Activated CD8-positive, alpha-beta T cell treated with anti-CD3 and anti-CD28 coated beads for 36 hours (primary cell): ENCODE measurements around the gene ATP2A2. TPM values are rescaled to one million over a fixed set of nuclear protein-coding genes. Genes with fewer than 3 reads are reported as not detected.
"Not testable (repeated sequence)": the region's sequence is repeated elsewhere in the genome, so short reads cannot be mapped to it uniquely, and the experiment has no call there.

ENCODE experiments used
- ATAC-seq: fragments of 200-7000 bp; cut with Tn5 transposase; one replicate; pipeline ENCODE4 v1.10.0; 2021; ENCODE audit warnings: mild to moderate bottlenecking, moderate library complexity
- CTCF ChIA-PET: fragments of 350-600 bp; sonication (Branson Sonifier 250); formaldehyde crosslinking; loops from one replicate; lab custom pipeline; 2021; ENCODE audit warnings: antibody characterized with exemption; lab: Charles Lee
- POLR2A ChIA-PET: fragments of 350-600 bp; sonication (Branson Sonifier 250); formaldehyde crosslinking; loops from one replicate; lab custom pipeline; 2021; ENCODE audit warnings: antibody characterized with exemption; lab: Charles Lee
- DNase-seq: peaks from one replicate; pipeline ENCODE4 v3.0.0-alpha.2; 2020
- H3K27ac Mint-ChIP-seq: one replicate; pipeline ENCODE4 v1.8.0; 2021; ENCODE audit warnings: mild to moderate bottlenecking, mixed read lengths
- H3K27me3 Mint-ChIP-seq: one replicate; pipeline ENCODE4 v1.8.0; 2021; ENCODE audit warnings: mixed read lengths
- H3K36me3 Mint-ChIP-seq: one replicate; pipeline ENCODE4 v1.8.0; 2021; ENCODE audit warnings: low read depth, mixed read lengths
- H3K4me1 Mint-ChIP-seq: one replicate; pipeline ENCODE4 v1.8.0; 2021; ENCODE audit warnings: low read depth, mixed read lengths
- H3K4me3 Mint-ChIP-seq: one replicate; pipeline ENCODE4 v1.8.0; 2021; ENCODE audit warnings: mild to moderate bottlenecking, moderate library complexity, mixed read lengths
- H3K9me3 Mint-ChIP-seq: one replicate; pipeline ENCODE4 v1.8.0; 2021; ENCODE audit warnings: mixed read lengths
- intact Hi-C: fragments of 100-400 bp; cut with micrococcal nuclease; formaldehyde crosslinking; loops from one replicate; pipeline ENCODE4 v1.10.0; 2022
- total RNA-seq, 2 experiments: library from RNA; stranded (reverse); gene quantifications; one replicate each; pipeline ENCODE4 v1.2.3, GENCODE V29; 2021
- TF ChIP-seq, protein P1 (sequence below): fragments of 200-600 bp; IDR thresholded peaks from one replicate; pipeline ENCODE4 v1.8.0; 2022; ENCODE audit warnings: antibody characterized with exemption, mild to moderate bottlenecking

Gene ATP2A2
- total RNA-seq, 2 experiments from 2014 or later: 107 to 111 TPM

DNA sequence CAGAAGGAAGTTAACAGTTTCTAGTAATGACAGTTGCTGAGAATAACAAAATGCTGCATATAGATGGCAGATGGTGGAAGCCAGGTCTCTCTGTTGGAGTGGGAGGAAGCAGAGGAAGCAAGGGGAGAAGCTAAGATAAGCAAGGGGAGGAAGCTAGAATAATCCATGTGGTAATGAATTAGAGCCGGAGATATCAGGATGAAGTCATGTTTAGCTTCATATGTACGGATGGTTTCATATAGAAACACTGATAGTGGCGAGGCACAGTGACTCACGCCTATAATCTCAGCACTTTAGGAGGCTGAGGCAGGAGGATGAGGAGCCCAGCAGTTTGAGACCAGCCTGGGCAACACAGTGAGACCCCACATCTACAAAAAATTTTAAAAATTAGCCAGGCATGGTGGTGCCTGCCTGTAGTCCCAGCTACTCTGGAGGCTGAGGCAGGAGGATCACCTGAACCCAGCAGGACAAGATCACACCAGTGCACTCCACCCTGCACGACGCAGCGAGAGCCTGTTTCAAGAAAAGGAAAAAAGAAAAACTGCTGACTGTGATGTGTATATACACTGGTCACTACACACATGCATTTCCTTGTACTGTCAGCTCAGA is 73.2 kb downstream of the ATP2A2 start:
- Mint-ChIP-seq H3K4me1 (peaks cover 25% of the 10 kb centered on the region), H3K9me3 (no peaks in the 10 kb centered on the region), H3K27ac (no peak overlapping the region), H3K27me3 (peaks cover 4% of the 10 kb centered on the region), H3K4me3 (no peak overlapping the region), H3K36me3 (peaks cover 6% of the 10 kb centered on the region)
- ChIA-PET POLR2A (interaction anchor here (0.7 to 1.3 kb wide), 2 partner anchors 56 to 74 kb away, joined by 3 read pairs; partner anchors contain the start of gene ATP2A2), CTCF (interaction anchor here (0.7 to 3.7 kb wide), 6 partner anchors 11 to 114 kb away, joined by 3 to 24 read pairs (median 4); partner anchors contain the start of genes FAM216A and GPN3)
- TF ChIP-seq, protein P1, sequence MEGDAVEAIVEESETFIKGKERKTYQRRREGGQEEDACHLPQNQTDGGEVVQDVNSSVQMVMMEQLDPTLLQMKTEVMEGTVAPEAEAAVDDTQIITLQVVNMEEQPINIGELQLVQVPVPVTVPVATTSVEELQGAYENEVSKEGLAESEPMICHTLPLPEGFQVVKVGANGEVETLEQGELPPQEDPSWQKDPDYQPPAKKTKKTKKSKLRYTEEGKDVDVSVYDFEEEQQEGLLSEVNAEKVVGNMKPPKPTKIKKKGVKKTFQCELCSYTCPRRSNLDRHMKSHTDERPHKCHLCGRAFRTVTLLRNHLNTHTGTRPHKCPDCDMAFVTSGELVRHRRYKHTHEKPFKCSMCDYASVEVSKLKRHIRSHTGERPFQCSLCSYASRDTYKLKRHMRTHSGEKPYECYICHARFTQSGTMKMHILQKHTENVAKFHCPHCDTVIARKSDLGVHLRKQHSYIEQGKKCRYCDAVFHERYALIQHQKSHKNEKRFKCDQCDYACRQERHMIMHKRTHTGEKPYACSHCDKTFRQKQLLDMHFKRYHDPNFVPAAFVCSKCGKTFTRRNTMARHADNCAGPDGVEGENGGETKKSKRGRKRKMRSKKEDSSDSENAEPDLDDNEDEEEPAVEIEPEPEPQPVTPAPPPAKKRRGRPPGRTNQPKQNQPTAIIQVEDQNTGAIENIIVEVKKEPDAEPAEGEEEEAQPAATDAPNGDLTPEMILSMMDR: no peak
- intact Hi-C loops: loop anchor here (2.0 kb wide), 1 partner anchor 77 kb away; no protein-coding TSS in a partner anchor
- ATAC-seq (no peak), DNase-seq (peak; percentile 20)

DNA sequence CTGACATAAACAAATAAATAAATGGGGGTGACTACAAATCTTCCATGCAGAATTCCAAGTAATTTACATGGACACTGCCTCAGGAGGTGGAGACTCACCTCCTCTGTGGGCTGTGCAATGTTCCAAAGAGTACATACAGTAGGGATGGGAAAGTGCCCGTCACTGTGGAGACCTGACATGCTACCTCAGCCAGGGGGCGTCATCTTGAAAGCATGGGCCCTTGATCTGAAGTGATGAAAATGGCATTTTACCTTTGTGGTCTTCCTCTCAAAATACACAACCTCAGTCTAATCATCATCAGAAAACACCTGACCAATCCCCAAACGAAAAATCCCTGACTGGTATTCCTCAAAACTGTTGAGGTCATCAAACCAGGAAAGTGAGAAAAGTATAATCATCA is 74.0 kb downstream of the ATP2A2 start:
- POLR2A ChIA-PET: no interaction called here
- DNase-seq (peak; percentile 60), ATAC-seq (peak; percentile 65)
- TF ChIP-seq, protein P1: peak; percentile 49
- peaks cover 4% of the 10 kb centered on the region for H3K27me3 Mint-ChIP-seq
- intact Hi-C loops: loop anchor here (2.0 kb wide), 1 partner anchor 76 kb away; no protein-coding TSS in a partner anchor
- CTCF ChIA-PET: interaction anchor here (1.5 kb wide), 1 partner anchor 76 kb away, joined by 7 read pairs; no protein-coding TSS in a partner anchor
- peaks cover 17% of the 10 kb centered on the region for H3K4me1 Mint-ChIP-seq
- no peaks in the 10 kb centered on the region for H3K9me3 Mint-ChIP-seq
- no peak overlapping the region for H3K4me3 Mint-ChIP-seq
- H3K36me3 Mint-ChIP-seq: peaks cover 6% of the 10 kb centered on the region
- no peak overlapping the region for H3K27ac Mint-ChIP-seq

DNA sequence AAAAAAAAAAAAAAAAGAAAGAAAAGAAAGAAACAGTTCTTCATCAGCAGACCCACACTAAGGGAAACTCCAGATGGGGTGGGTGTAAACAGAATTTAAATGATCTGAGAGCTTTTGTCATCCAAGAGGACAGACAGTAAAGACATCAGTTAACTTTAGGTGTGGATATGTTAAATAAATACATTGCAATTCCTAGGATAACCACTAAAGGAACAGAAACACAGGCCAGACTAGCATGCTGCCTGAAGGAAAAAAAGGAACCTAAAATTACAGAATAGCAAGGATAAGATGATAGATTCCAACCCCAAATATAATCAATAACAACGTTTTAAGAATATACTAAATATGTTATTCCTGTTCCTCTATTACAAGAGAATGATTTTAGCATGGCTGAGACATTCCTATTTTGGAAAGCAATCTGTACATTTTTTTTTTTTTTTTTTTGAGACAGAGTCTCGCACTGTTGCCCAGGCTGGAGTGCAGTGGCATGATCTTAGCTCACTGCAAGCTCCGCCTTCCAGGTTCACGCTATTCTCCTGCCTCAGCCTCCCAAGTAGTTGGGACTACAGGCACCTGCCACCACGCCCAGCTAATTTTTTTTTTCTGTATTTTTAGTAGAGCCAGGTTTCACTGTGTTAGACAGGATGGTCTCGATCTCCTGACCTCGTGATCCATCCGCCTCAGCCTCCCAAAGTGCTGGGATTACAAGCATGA is 77.5 kb downstream of the ATP2A2 start:
- POLR2A ChIA-PET: interaction anchor here (0.7 to 1.3 kb wide), 2 partner anchors 73 to 1746 kb away, joined by 3 to 5 read pairs; no protein-coding TSS in a partner anchor
- H3K27me3 Mint-ChIP-seq, H3K9me3 Mint-ChIP-seq, H3K36me3 Mint-ChIP-seq, H3K4me3 Mint-ChIP-seq, DNase-seq, H3K27ac Mint-ChIP-seq, intact Hi-C loops: not testable (repeated sequence)
- CTCF ChIA-PET: interaction anchor here (0.6 to 1.8 kb wide), 3 partner anchors 11 to 73 kb away, joined by 3 to 6 read pairs (median 3); no protein-coding TSS in a partner anchor
- H3K4me1 Mint-ChIP-seq: peaks cover 13% of the 10 kb centered on the region
- peak; percentile 23 for ATAC-seq

DNA sequence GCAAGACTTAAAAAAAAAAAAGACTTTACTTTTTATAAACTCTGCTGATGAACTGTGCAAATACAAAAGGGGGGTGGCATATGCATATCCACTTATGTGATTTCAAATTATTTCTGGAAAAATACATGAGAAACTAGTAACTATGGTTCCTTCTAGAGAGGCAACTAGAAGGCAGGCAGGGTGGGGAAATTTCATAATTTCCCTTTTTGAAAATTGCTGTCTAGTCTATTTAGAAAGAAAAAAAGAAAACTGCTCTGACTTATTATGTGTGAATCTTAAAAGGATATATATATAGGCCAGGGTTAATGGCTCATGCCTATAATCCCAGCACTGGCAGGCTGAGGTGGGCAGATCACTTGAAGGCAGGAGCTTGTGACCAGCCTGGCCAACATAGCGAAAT is 80.2 kb downstream of the ATP2A2 start:
- TF ChIP-seq, protein P1: no peak
- H3K4me3 Mint-ChIP-seq: no peak overlapping the region

DNA sequence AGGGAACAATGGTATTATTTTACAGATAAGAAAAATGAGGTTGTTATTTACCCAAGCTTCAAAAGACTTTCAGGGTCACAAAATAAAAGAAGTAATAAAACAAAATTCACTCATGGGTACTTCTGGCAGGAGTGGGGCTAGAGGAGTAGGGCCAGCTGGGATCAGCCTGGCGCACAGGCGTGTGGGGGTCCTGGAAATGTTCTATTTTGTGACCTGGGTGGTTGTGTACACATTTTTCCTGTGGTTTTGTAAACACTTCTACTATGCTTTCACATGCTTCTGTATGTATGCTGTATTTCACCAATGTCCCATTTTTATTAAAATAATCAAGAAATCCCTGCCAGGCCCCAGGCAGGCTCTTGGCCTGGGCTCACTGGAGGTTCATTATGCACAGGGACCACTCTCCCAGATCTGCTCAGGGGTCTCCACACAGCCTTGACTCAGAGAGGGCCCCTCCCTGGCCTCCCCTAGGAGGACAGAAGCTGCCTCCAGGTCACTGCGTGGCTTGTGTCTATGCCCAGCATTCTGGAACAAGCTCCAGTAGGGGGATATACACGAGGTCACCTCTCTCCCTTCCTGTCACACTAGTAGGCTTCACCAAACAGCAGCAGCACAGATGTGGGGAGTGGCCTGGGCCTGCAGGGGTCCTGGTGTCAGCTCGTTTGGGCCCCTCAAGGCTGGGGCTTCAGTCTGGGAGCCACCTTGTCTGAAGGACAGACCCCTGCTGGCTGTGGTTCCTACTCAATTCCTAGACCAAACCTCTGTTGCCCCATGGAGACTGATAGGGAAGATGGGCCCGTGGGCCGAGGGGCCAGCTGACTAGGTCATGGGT is 84.7 kb downstream of the ATP2A2 start:
- no peak for DNase-seq
- H3K27me3 Mint-ChIP-seq: no peaks in the 10 kb centered on the region
- H3K4me3 Mint-ChIP-seq: no peak overlapping the region
- no peaks in the 10 kb centered on the region for H3K36me3 Mint-ChIP-seq
- no peaks in the 10 kb centered on the region for H3K9me3 Mint-ChIP-seq
- ChIA-PET POLR2A (interaction anchor here (0.9 kb wide), 1 partner anchor 12 kb away, joined by 3 read pairs; no protein-coding TSS in a partner anchor), CTCF (interaction anchor here (0.8 kb wide), 1 partner anchor 12 kb away, joined by 4 read pairs; no protein-coding TSS in a partner anchor)
- intact Hi-C loops: no loop called here
- TF ChIP-seq, protein P1: no peak
- H3K4me1 Mint-ChIP-seq: no peaks in the 10 kb centered on the region
- no peak for ATAC-seq
- no peak overlapping the region for H3K27ac Mint-ChIP-seq

More for the DNA sequence above, 80.2 kb downstream of the ATP2A2 start:
- H3K36me3 Mint-ChIP-seq: no peaks in the 10 kb centered on the region
- H3K9me3 Mint-ChIP-seq: no peaks in the 10 kb centered on the region
- no peaks in the 10 kb centered on the region for H3K27me3 Mint-ChIP-seq
- no peak for DNase-seq
- no peak overlapping the region for H3K27ac Mint-ChIP-seq
- CTCF ChIA-PET: interaction anchor here (1.6 kb wide), 1 partner anchor 70 kb away, joined by 4 read pairs; no protein-coding TSS in a partner anchor
- no peak for ATAC-seq
- H3K4me1 Mint-ChIP-seq: no peaks in the 10 kb centered on the region
- POLR2A ChIA-PET: no interaction called here
- intact Hi-C loops: no loop called here
